RWPE1 (cell line): ENCODE data around the gene TMEM119.
"Not testable (repeated sequence)": the region's sequence is repeated elsewhere in the genome, so short reads cannot be mapped to it uniquely, and the experiment has no call there.

Experiments
- CTCF ChIA-PET: fragments of 350-600 bp; sonication (Branson Sonifier 250); formaldehyde crosslinking; extraction: SDS; loops from one replicate; lab custom pipeline; 2021; lab: Yijun Ruan, JAX
- POLR2A ChIA-PET: fragments of 400-600 bp; formaldehyde crosslinking; extraction: SDS; loops from one replicate; lab custom pipeline; 2020; ENCODE audit warnings: antibody characterized with exemption; ENCODE audit not compliant: low non-redundant PET; lab: Yijun Ruan, JAX
- DNase-seq: peaks from one replicate; pipeline ENCODE4 v3.0.0; 2012; ENCODE audit warnings: low spot score
- H3K27ac ChIP-seq: fragments of 450-650 bp; 2 replicates; pipeline ENCODE4 v1.5.1; 2017
- TF ChIP-seq, protein P1 (sequence below): fragments of 450-650 bp; conservative IDR thresholded peaks from 2 replicates; pipeline ENCODE4 v1.5.1; 2017; ENCODE audit warnings: low read depth, mild to moderate bottlenecking

The TMEM119 gene

DNA sequence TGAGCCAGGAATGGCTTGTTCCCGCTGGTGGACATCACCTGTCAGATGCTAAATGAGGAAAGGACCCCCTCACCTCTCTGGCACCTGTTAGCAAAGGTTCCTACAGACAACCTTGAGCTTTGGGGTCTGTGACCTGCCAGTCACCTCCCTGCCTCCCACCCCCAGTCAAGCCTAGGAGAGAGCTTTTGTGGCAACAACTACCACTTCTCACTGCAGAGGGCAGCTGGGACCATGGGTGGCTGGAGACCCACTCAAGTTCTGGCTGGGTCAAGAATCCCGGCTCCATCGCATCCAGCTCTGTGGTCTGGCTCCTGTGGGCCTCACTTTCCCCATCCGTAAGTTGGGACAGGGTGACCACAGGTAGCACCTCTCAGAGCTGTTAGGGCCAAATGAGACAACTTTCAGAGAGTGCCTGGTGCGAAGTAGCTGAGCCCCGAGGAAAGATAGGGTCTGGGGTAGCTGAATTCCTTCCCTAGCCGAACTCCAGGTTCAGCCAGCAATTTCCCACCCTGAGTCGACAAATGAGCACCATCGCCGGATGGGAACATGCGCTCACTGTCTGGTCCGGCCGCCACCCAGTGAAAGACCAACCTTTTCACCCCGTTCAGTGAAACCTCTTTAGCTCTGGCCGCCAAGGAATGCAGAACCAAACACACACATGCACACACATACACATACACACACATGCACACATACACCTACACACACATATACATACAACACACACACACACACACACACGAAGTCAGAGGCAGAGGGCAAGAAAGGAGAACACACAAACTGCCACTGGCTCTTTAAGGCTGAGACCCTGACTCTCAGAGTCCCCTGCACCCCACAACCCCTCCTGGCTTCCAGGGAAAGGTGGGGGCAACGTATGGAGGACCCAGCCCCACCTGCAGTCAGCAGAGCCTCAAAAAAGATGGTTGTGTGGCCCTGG is 1.9 kb downstream of the TMEM119 start:
- ChIA-PET POLR2A (no interaction called here), CTCF (interaction anchor here (0.5 to 1.0 kb wide), 3 partner anchors 22 to 668 kb away, joined by 3 to 5 read pairs (median 4); no protein-coding TSS in a partner anchor)
- no peak for DNase-seq
- TF ChIP-seq, protein P1, sequence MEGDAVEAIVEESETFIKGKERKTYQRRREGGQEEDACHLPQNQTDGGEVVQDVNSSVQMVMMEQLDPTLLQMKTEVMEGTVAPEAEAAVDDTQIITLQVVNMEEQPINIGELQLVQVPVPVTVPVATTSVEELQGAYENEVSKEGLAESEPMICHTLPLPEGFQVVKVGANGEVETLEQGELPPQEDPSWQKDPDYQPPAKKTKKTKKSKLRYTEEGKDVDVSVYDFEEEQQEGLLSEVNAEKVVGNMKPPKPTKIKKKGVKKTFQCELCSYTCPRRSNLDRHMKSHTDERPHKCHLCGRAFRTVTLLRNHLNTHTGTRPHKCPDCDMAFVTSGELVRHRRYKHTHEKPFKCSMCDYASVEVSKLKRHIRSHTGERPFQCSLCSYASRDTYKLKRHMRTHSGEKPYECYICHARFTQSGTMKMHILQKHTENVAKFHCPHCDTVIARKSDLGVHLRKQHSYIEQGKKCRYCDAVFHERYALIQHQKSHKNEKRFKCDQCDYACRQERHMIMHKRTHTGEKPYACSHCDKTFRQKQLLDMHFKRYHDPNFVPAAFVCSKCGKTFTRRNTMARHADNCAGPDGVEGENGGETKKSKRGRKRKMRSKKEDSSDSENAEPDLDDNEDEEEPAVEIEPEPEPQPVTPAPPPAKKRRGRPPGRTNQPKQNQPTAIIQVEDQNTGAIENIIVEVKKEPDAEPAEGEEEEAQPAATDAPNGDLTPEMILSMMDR: no peak
- no peak overlapping the region for H3K27ac ChIP-seq

DNA sequence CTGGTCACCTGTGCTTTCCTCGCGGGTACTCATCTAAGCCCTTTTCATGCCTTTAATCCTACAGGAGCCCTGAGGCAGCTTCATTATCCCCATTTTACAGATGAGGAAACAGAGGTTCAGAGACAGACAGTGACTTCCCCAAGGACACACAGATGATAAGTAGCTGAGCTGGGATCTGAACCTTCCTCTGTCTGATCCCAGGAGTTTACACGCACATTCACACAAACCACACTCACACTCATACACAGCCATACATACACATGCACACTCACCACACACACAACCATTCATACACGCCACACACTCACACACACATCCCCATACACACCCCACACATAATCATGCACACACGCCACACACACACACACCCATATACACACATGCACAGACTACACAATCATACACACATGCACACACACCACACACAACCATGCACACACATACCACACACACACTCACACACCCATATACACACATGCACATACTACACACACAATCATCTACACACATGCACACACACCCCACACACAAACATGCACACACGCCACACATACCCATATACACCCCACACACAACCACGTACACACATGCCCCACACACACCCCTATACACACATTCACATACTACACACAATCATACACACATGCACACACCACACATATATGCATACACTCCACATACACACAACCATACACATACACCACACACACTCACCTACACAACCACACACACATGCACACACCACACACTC is 2.7 kb downstream of the TMEM119 start:
- no peak overlapping the region for H3K27ac ChIP-seq
- ChIA-PET POLR2A (no interaction called here), CTCF (interaction anchor here (0.5 to 1.0 kb wide), 4 partner anchors 23 to 669 kb away, joined by 3 to 5 read pairs (median 4); no protein-coding TSS in a partner anchor)
- TF ChIP-seq, protein P1: no peak
- DNase-seq: no peak

DNA sequence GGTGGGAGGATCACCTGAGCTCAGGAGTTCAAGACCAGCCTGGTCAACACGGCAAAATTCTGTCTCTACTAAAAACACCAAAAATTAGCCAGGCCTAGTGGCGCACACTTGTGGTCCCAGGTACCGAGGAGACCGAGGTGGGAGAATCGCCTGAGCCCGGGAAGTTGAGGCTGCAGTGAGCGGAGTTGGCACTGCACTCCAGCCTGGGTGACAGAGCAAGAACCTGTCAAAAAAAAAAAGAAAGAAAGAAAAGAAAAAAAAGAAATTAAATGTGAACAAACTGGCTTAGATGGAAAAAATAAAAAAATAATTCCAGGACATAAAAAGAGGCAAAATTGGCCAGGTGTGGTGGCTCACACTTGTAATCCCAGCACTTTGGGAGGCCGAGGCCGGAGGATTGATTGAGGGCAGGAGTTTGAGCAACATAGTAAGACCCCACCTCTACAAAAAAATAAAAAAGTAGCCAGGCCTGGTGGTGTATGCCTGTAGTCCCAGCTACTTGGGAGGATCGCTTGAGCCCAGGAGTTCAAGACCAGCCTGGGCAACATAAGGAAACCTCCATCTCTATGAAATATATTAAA is 3.5 kb downstream of the TMEM119 start:
- ChIA-PET POLR2A (no interaction called here), CTCF (interaction anchor here (0.6 kb wide), 1 partner anchor 289 kb away, joined by 3 read pairs; no protein-coding TSS in a partner anchor)
- DNase-seq: no peak
- no peak overlapping the region for H3K27ac ChIP-seq
- TF ChIP-seq, protein P1: no peak

DNA sequence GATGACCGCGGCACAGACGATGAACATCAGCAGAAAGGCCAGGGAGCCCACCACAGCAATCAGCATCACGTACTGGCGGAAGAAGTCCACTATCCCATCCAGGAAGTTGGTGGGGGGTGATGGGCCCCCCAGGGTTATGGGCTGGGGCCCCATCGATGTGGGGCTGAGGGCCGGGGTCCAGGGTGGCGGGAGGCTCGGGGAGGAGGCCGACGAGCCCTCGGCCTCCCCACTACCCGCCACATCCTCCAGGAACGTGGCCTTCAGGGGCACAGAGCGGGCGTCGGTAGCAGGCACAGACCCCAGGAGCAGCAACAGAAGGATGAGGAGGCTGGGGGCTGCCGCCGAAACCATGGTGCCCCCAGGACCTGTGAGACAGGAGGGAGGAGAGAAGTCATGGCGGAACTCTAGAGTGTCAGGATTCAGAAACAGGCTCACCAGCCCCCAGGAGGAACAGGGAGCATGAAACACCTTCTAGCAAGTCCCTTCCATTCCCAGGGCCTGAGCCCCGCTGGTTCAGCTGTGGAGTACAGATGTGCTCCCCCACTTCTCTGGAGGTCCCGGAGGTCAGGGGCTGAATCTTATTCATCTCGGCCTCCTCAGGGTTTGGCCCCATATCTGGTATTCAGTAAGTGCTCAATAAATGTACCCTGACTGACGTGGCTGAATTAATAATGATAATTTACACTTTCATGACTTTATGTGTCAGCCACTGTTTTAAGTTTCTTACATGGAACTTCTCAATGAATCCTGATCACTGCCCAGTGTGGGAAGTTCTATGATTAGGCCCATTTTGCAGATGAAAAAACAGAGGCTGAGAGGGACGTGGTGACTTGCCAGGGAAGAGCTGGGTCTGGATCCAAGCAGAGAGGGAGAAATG is 5.6 kb downstream of the TMEM119 start:
- CTCF ChIA-PET: interaction anchor here (0.6 kb wide), 1 partner anchor 37 kb away, joined by 3 read pairs; no protein-coding TSS in a partner anchor
- no peak for DNase-seq
- TF ChIP-seq, protein P1: no peak
- POLR2A ChIA-PET: no interaction called here
- no peak overlapping the region for H3K27ac ChIP-seq

DNA sequence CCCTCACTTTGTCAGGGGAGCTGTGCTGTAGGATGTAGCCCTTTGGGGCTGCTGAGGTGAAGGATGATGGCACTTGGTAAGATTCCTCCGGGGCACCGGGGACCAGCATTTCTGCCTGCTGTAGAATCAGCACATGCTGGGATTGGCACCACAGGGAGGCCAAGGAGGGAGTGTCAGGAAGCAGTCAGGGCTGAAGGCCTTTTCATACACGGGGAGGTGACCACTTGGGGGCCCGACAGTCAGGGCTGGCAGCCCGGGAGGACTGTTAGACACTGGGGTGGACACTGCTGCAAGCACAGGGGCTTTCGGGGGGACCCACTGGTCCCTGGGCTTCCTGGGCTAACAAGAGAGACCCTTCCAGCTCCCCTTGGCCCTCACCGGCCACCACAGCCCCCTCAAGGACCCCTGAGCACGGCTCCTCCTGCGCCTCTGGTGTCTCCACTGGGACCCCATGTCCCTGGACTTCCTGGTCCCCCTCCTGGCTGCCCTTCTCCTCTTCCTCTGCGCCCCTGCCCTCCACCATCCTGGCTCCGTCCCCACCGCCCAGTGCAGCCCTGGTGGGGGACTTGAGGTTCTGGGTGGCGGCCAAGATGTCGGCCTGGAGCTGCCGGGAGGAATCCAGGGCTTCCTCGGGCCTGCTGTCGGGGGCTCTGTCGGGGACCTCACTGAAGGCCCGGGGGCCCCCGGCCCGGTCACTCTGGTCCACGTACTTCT is 6.5 kb downstream of the TMEM119 start:
- TF ChIP-seq, protein P1: no peak
- no peak for DNase-seq
- ChIA-PET CTCF (no interaction called here), POLR2A (no interaction called here)
- H3K27ac ChIP-seq: no peak overlapping the region

DNA sequence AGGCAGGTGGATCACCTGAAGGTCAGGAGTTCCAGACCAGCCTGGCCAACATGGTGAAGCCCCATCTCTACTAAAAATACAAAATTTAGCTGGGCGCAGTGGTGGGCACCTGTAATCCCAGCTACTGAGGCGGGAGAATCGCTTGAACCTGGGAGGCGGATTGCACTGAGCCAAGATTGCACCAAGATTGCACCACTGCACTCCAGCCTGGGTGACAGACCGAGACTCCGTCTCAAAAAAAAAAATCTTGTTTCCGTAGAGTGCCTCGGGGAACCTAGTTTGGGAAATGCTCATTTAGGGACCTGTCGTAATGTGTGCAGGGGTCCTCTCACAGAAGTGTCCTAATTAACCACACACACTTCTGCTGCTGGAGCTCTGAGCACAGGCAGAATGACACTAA is 7.4 kb downstream of the TMEM119 start:
- H3K27ac ChIP-seq, POLR2A ChIA-PET, DNase-seq: not testable (repeated sequence)
- CTCF ChIA-PET: interaction anchor here (0.6 kb wide), 1 partner anchor 17 kb away, joined by 3 read pairs; no protein-coding TSS in a partner anchor
